Measurements from ENCODE around the gene CLPSL2. TPM values are rescaled to one million over a fixed set of nuclear protein-coding genes. Genes with fewer than 3 reads are reported as not detected.

Gene CLPSL2
- total RNA-seq, 2 donors from 2014 or later = not detected

GRCh38 chr6:35752330-35752729 is 24.1 kb upstream of the CLPSL2 start:
- TF ChIP-seq CTCF (IDR thresholded peaks at IDR 0.05) = no peak
- no peak for TF ChIP-seq POLR2A (IDR thresholded peaks at IDR 0.05)
- TF ChIP-seq POLR2AphosphoS5 (IDR thresholded peaks at IDR 0.05) = no peak
- H3K4me3 ChIP-seq = no peak overlapping the region
- no peak for DNase-seq (ENCODE audit: low spot score)
- H3K4me1 ChIP-seq (replicated peaks) = no peaks in the 10 kb centered on the region
- no peak overlapping the region for H3K27ac ChIP-seq
- WGBS = 93% methylated on average over 4 of the region's 4 CpGs
- no peaks in the 10 kb centered on the region for H3K27me3 ChIP-seq (replicated peaks; ENCODE audit: insufficient read depth)
- intact Hi-C loops (cut with DNase I) = no loop called here
- no peaks in the 10 kb centered on the region for H3K9me3 ChIP-seq
- H3K36me3 ChIP-seq = no peaks in the 10 kb centered on the region

- intact Hi-C loops (cut with DNase I) = no loop called here
- TF ChIP-seq POLR2A (IDR thresholded peaks at IDR 0.05) (no peak), CTCF (IDR thresholded peaks at IDR 0.05) (no peak), POLR2AphosphoS5 (IDR thresholded peaks at IDR 0.05) (peak; percentile 47)
- no peak overlapping the region for H3K4me3 ChIP-seq
- DNase-seq (ENCODE audit: low spot score) = peak; percentile 54
- no peaks in the 10 kb centered on the region for H3K9me3 ChIP-seq
- H3K36me3 ChIP-seq = no peaks in the 10 kb centered on the region
- 73% methylated on average over 6 of the region's 6 CpGs for whole genome bisulfite sequencing
- H3K27ac ChIP-seq = peak overlapping the region in 1 of 2 donors; percentile 14
- no peaks in the 10 kb centered on the region for H3K27me3 ChIP-seq (replicated peaks; ENCODE audit: insufficient read depth)
- H3K4me1 ChIP-seq (replicated peaks) = no peaks in the 10 kb centered on the region
Observed at GRCh38 chr6:35754452-35755277, 21.7 kb upstream of the CLPSL2 start.

GRCh38 chr6:35755278-35755924 is 21.0 kb upstream of the CLPSL2 start:
- intact Hi-C loops (cut with DNase I) = no loop called here
- no peaks in the 10 kb centered on the region for H3K4me1 ChIP-seq (replicated peaks)
- H3K27ac ChIP-seq = no peak overlapping the region
- H3K27me3 ChIP-seq (replicated peaks; ENCODE audit: insufficient read depth) = no peaks in the 10 kb centered on the region
- no peaks in the 10 kb centered on the region for H3K36me3 ChIP-seq
- WGBS = 29% methylated on average over 3 of the region's 3 CpGs
- no peak overlapping the region for H3K4me3 ChIP-seq
- no peak for TF ChIP-seq POLR2A (IDR thresholded peaks at IDR 0.05)
- no peak for TF ChIP-seq POLR2AphosphoS5 (IDR thresholded peaks at IDR 0.05)
- TF ChIP-seq CTCF (IDR thresholded peaks at IDR 0.05) = no peak
- no peak for DNase-seq (ENCODE audit: low spot score)
- H3K9me3 ChIP-seq = no peaks in the 10 kb centered on the region

- no peak for DNase-seq (ENCODE audit: low spot score)
- no peaks in the 10 kb centered on the region for H3K4me1 ChIP-seq (replicated peaks)
- no peak for TF ChIP-seq POLR2AphosphoS5 (IDR thresholded peaks at IDR 0.05)
- TF ChIP-seq CTCF (IDR thresholded peaks at IDR 0.05) = no peak
- no peak for TF ChIP-seq POLR2A (IDR thresholded peaks at IDR 0.05)
- H3K27ac ChIP-seq = no peak overlapping the region
- no peak overlapping the region for H3K4me3 ChIP-seq
- 56% methylated on average over 10 of the region's 10 CpGs for WGBS
- intact Hi-C loops (cut with DNase I) = no loop called here
- no peaks in the 10 kb centered on the region for H3K36me3 ChIP-seq
- no peaks in the 10 kb centered on the region for H3K9me3 ChIP-seq
- H3K27me3 ChIP-seq (replicated peaks; ENCODE audit: insufficient read depth) = no peaks in the 10 kb centered on the region
Observed at GRCh38 chr6:35757456-35758123, 18.8 kb upstream of the CLPSL2 start.

Data from prostate gland (tissue), 2 donors.